Activated CD8-positive, alpha-beta memory T cell treated with anti-CD3 and anti-CD28 coated beads for 24 hours (primary cell): ENCODE results near the gene COL26A1.
A peak's percentile ranks its signal among the peaks of the same experiment; 100 is the strongest.

ENCODE experiments used
- DNase-seq: peaks from one replicate; pipeline ENCODE4 v3.0.0-alpha.2; 2020

COL26A1 gene

GRCh38 chr7:101537205-101537604, 174.5 kb downstream of the COL26A1 start:
- DNase-seq, result no peak

- no peak for DNase-seq
These were observed 175.4 kb downstream of the COL26A1 start for GRCh38 chr7:101537935-101538595.

GRCh38 chr7:101538596-101539459, 176.2 kb downstream of the COL26A1 start:
- DNase-seq, result peak; percentile 87

GRCh38 chr7:101539784-101540183, 177.1 kb downstream of the COL26A1 start:
- no peak for DNase-seq

- DNase-seq, result peak; percentile 92
These were observed 180.0 kb downstream of the COL26A1 start for GRCh38 chr7:101542527-101543241.

GRCh38 chr7:101543242-101543766, 180.6 kb downstream of the COL26A1 start:
- DNase-seq, result no peak

GRCh38 chr7:101543846-101544245, 181.2 kb downstream of the COL26A1 start:
- DNase-seq, result no peak

- no peak for DNase-seq
These were observed 182.9 kb downstream of the COL26A1 start for GRCh38 chr7:101545441-101546190.

- DNase-seq, result no peak
These were observed 183.7 kb downstream of the COL26A1 start for GRCh38 chr7:101546308-101546936.

- DNase-seq, result no peak
These were observed 184.6 kb downstream of the COL26A1 start for GRCh38 chr7:101547022-101547915.

- DNase-seq, result no peak
These were observed 185.4 kb downstream of the COL26A1 start for GRCh38 chr7:101547916-101548661.

GRCh38 chr7:101549734-101550133, 187.1 kb downstream of the COL26A1 start:
- no peak for DNase-seq

GRCh38 chr7:101550641-101551541, 188.2 kb downstream of the COL26A1 start:
- no peak for DNase-seq

- DNase-seq, result no peak
These were observed 190.5 kb downstream of the COL26A1 start for GRCh38 chr7:101553018-101553770.

- DNase-seq, result no peak
These were observed 191.2 kb downstream of the COL26A1 start for GRCh38 chr7:101553771-101554445.

GRCh38 chr7:101554584-101555268, 192.1 kb downstream of the COL26A1 start:
- DNase-seq, result no peak

- no peak for DNase-seq
These were observed 192.7 kb downstream of the COL26A1 start for GRCh38 chr7:101555269-101555920.
